Measurements from ENCODE around the gene FTCDNL1.

GRCh38 chr2:199757233-199757870, 93.6 kb downstream of the FTCDNL1 start:
- TF ChIP-seq GATA2 (IDR thresholded peaks at IDR 0.05; ENCODE audit: low read depth, low read length) (no peak), GATA3 (IDR thresholded peaks at IDR 0.05; ENCODE audit: low read depth, low read length) (no peak)
